HFF-Myc (cell line): ENCODE results near the gene OR2L13.
"Not testable (repeated sequence)": the region's sequence is repeated elsewhere in the genome, so short reads cannot be mapped to it uniquely, and the experiment has no call there.

Experiments used
- DNase-seq: peaks from one replicate; pipeline ENCODE4 v3.0.0-alpha.2; 2011; ENCODE audit warnings: low read depth; ENCODE audit errors: extremely low read depth
- H3K4me3 ChIP-seq: replicated peaks from 2 replicates; pipeline ENCODE4 v1.5.1; 2011; ENCODE audit warnings: low read depth, mild to moderate bottlenecking, control low read depth, low read length
- TF ChIP-seq, protein P1 (sequence below): IDR thresholded peaks from 2 replicates; pipeline ENCODE4 v1.5.1; 2012; ENCODE audit warnings: mild to moderate bottlenecking, low read depth, low read length, control low read depth; ENCODE audit errors: missing control alignments

The OR2L13 gene

DNA sequence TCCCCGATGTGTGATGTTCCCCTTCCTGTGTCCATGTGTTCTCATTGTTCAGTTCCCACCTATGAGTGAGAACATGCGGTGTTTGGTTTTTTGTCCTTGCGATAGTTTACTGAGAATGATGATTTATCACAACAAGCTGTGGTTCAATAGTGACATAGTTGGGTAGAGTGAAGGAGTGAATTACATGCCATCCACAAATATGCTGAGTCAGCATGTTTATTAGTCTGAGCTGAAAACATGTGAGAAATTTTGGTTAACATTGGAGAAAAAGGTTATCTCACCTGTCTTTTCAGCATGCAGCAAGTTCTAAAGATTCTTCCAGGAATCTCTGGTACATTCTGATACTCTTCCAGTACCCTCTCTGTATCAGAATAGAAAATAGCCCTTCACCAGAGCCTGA lies 29.4 kb upstream of the OR2L13 start:
- no peak for DNase-seq
- TF ChIP-seq, protein P1, sequence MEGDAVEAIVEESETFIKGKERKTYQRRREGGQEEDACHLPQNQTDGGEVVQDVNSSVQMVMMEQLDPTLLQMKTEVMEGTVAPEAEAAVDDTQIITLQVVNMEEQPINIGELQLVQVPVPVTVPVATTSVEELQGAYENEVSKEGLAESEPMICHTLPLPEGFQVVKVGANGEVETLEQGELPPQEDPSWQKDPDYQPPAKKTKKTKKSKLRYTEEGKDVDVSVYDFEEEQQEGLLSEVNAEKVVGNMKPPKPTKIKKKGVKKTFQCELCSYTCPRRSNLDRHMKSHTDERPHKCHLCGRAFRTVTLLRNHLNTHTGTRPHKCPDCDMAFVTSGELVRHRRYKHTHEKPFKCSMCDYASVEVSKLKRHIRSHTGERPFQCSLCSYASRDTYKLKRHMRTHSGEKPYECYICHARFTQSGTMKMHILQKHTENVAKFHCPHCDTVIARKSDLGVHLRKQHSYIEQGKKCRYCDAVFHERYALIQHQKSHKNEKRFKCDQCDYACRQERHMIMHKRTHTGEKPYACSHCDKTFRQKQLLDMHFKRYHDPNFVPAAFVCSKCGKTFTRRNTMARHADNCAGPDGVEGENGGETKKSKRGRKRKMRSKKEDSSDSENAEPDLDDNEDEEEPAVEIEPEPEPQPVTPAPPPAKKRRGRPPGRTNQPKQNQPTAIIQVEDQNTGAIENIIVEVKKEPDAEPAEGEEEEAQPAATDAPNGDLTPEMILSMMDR: no peak
- H3K4me3 ChIP-seq: no peak overlapping the region

DNA sequence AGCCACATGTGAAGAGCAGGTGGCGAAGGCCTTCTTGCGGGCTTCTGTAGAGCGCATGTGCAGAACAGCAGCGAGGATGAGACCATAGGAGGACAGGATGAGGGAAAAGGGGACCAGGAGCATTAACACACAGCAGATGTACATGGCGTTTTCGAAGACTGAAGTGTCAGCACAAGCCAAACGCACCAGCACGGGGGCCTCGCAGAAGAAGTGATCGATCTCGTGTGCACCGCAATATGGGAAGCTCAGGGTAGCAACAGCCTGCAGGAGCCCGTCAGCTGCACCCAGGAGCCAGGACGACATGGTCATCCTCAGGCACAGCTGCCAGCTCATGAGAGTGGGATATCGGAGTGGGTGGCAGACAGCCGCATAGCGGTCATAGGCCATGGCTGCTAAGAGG lies 11.1 kb upstream of the OR2L13 start:
- DNase-seq, H3K4me3 ChIP-seq: not testable (repeated sequence)

DNA sequence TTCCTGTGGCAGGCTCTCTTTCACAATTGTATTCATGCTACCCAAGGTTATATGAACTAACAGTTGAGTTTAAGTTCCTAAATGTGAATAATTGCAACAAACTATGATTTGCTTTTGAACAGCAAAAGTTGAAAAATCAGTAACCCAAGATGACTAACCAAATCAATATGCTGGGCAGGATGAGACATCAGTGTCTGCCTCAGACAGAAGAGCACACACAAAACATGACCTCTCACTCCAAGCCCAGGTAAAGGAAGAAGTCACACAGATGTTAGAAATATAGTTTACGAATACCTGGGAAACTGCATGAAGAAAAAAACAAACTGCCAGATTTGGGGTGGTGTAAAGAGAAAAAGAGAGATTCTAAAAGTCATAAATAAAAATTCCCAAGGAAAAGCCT lies 3.5 kb downstream of the OR2L13 start:
- no peak overlapping the region for H3K4me3 ChIP-seq
- TF ChIP-seq, protein P1: no peak
- no peak for DNase-seq

DNA sequence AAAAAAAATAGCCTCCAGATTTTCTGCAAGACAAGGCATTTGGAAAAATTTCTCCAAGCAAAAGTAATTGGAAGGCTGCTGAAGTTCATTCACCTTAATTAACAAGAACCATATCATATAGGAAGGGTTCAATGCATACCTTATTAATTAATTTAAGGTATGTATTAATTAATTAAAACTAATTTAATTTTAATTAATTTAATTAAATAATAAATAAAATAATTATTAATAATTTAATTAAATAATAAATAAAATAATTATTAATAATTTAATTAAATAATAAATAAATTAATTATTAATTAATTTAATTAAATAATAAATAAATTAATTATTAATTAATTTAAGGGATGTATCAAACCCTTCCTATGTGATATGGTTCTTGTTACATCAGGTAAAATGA lies 7.9 kb downstream of the OR2L13 start:
- H3K4me3 ChIP-seq: no peak overlapping the region
- no peak for DNase-seq
- TF ChIP-seq, protein P1: no peak

DNA sequence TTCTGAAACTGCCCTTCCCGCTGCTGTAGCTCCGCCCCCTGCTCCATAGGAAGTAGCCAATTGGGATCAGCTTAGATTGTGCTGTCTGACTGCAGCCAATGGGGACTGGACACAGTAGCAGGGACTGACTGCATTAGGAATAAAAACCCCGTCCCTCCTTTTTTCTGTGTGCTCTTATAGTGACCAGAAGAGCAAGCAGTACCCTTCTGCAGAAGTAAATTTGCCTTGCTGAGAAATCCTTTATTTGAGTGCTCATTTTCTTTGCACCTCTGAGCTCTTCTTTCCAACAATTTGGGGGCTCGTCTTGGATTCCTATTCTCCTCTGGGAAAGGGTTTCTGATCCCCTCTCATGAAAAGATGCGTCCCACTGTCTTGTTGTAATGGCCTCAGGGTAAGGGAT lies 16.2 kb downstream of the OR2L13 start:
- DNase-seq: no peak
- H3K4me3 ChIP-seq: no peak overlapping the region
- TF ChIP-seq, protein P1: no peak

DNA sequence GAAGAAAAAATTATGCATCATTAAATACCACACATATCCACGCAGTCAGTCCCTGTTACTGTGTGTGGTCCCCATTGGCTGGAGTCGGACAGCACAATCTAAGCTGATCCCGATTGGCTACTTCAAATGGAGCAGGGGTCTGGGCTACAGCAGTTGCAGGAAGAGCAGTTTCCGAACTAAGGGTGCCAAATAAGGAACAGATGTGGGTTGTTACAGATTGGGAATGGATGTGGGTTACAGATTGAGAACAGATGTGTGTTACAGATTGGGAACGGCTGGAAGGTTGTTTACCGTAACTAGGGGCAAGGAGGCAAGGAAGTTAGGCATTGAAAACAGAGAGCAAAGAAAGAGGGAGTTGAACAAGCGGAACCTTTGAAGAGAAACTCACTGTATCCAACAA lies 19.9 kb downstream of the OR2L13 start:
- no peak for DNase-seq
- no peak overlapping the region for H3K4me3 ChIP-seq
- TF ChIP-seq, protein P1: no peak

DNA sequence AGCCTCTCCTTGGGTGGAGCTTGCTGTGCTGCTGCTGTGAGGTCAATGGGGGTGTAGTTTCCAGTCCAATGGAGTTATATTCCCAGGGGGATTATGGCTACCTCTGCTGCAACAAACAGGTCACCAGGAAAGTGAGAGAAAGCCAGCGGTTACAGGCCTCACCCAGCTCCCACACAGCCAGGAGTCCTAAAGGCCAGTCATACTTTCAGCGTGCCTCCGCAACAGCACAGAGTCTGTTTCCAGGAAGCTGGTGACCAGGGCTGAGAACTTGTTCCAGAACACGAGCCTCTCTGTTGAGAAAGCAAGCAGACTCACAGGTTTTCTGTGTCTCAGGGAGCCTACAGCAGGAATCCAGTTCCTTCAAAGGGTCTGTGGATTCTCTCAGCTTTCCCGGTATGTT lies 32.7 kb downstream of the OR2L13 start:
- TF ChIP-seq, protein P1: no peak
- no peak for DNase-seq
- no peak overlapping the region for H3K4me3 ChIP-seq
